Upper lobe of left lung (tissue), 4 donors: ENCODE results near the gene SMPD1.

Experiments used
- CTCF ChIP-seq, 6 experiments: fragments of 450-650 bp in 4 of 6; fragments of 200-600 bp in 2 of 6; sonication (generic) in 2 of 6; IDR thresholded peaks; one replicate each; pipeline ENCODE4 v1.5.1; 2016 to 2019; ENCODE audit warnings: antibody characterized with exemption in 6 of 6
- EP300 ChIP-seq, 4 donors: sonication (generic); formaldehyde crosslinking; IDR thresholded peaks; one replicate each; pipeline ENCODE4 v1.5.1; 2017; ENCODE audit warnings: antibody characterized with exemption in 4 of 4, control low read depth in 2 of 4
- POLR2A ChIP-seq, 4 donors: fragments of 450-650 bp; IDR thresholded peaks; one replicate each; pipeline ENCODE4 v1.5.1; 2016 to 2017; ENCODE audit warnings: antibody characterized with exemption in 4 of 4, mild to moderate bottlenecking in 2 of 4
- POLR2AphosphoS5 ChIP-seq, 2 donors: sonication (generic); formaldehyde crosslinking; IDR thresholded peaks; one replicate each; pipeline ENCODE4 v1.5.1; 2017; ENCODE audit warnings: antibody characterized with exemption in 2 of 2

- TF ChIP-seq CTCF (IDR thresholded peaks at IDR 0.05) (no peak), POLR2A (IDR thresholded peaks at IDR 0.05) (no peak), EP300 (IDR thresholded peaks at IDR 0.05) (no peak), POLR2AphosphoS5 (IDR thresholded peaks at IDR 0.05) (no peak)
Measured at GRCh38 chr11:6433998-6434660, 43.9 kb downstream of the SMPD1 start.
